Measurements from ENCODE around the gene NADSYN1.

NADSYN1 gene

DNA sequence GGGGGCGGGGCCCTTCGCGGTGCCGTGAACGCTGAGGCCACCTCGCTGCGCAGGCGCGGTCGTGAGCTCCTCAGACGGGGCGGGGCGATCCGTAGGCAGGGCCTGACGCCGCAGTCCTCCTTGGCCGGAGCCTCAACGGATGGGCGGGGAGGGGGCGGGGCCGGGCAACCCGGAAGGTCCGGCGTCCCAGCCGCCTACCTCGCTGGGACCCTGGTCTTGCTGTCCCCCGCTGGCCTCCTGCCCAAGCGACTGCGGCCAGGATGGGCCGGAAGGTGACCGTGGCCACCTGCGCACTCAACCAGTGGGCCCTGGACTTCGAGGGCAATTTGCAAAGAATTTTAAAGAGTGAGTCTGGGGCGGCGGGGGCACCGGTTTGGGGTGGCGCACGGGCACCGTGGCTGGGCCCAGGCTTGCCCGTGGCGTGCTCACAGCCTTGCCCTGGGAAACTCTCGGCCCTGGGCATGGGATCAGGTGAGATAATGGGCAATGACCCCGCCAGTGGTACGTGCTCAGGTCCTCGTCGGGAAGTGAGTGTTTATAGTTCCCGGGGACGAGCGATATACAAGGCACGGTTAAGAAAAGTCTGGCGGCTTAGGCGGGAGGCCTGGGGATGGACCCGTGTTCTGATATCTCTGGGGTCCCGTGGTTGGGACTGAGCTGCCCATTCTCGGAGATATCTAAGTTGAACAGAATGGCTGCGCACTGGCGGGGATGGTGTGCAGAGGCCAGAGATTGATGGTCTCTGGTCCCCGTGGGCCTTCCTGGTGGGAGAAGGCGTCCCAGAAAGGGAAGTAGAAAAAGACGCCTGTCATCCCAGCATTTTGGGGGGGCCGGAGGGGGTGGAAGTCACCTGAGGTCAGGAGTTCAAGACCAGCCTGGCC lies at the start of gene NADSYN1:
TSS of gene NADSYN1 (plus strand) at position 167 of the 881 bp plus-strand sequence. CDS start at position 261, 94 bp downstream.
- H3F3A ChIP-seq (ENCODE audit: insufficient read depth, low read length): no peaks in the 10 kb centered on the region
- no peaks in the 10 kb centered on the region for H3K9me3 ChIP-seq (replicated peaks; ENCODE audit: insufficient read depth, low read length)
- peak within 1 kb of the TSS; percentile 92 for H3K4me3 ChIP-seq (ENCODE audit: low read length)
- peak within 1 kb of the TSS; percentile 59 for H2AFZ ChIP-seq (ENCODE audit: low read length)
- TF ChIP-seq EZH2 (optimal IDR thresholded peaks at IDR 0.05; ENCODE audit: low read depth, low read length): no peak
- no peak for TF ChIP-seq EZH2phosphoT487 (IDR thresholded peaks at IDR 0.05; ENCODE audit: low read length)
- TF ChIP-seq, protein P1, sequence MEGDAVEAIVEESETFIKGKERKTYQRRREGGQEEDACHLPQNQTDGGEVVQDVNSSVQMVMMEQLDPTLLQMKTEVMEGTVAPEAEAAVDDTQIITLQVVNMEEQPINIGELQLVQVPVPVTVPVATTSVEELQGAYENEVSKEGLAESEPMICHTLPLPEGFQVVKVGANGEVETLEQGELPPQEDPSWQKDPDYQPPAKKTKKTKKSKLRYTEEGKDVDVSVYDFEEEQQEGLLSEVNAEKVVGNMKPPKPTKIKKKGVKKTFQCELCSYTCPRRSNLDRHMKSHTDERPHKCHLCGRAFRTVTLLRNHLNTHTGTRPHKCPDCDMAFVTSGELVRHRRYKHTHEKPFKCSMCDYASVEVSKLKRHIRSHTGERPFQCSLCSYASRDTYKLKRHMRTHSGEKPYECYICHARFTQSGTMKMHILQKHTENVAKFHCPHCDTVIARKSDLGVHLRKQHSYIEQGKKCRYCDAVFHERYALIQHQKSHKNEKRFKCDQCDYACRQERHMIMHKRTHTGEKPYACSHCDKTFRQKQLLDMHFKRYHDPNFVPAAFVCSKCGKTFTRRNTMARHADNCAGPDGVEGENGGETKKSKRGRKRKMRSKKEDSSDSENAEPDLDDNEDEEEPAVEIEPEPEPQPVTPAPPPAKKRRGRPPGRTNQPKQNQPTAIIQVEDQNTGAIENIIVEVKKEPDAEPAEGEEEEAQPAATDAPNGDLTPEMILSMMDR (IDR thresholded peaks at IDR 0.05; ENCODE audit: low read length): no peak
- H3K9me2 ChIP-seq (replicated peaks; ENCODE audit: insufficient read depth, low read length): no peaks in the 10 kb centered on the region
- no peaks in the 10 kb centered on the region for H3K27me3 ChIP-seq (replicated peaks; ENCODE audit: insufficient read depth, low read length)
- H3K79me2 ChIP-seq (ENCODE audit: low read length): peaks cover 35% of the 10 kb centered on the region
- H3K4me2 ChIP-seq (ENCODE audit: low read depth, low read length): peak within 1 kb of the TSS; percentile 83
- peaks cover 7% of the 10 kb centered on the region; the same call in 1 of the 2 replicates for H3K4me1 ChIP-seq (ENCODE audit: low read length)
- no peaks in the 10 kb centered on the region; the same call in 1 of the 2 replicates for H3K36me3 ChIP-seq (replicated peaks; ENCODE audit: insufficient read depth, low read length)
- H3K27ac ChIP-seq (ENCODE audit: low read length): peak within 1 kb of the TSS; percentile 20; the same call in 1 of the 2 replicates
- H4K20me1 ChIP-seq (ENCODE audit: insufficient read depth, low read length): no peaks in the 10 kb centered on the region
- DNase-seq: peak; percentile 98
- peak within 1 kb of the TSS; percentile 81 for H3K9ac ChIP-seq (ENCODE audit: low read length)

DNA sequence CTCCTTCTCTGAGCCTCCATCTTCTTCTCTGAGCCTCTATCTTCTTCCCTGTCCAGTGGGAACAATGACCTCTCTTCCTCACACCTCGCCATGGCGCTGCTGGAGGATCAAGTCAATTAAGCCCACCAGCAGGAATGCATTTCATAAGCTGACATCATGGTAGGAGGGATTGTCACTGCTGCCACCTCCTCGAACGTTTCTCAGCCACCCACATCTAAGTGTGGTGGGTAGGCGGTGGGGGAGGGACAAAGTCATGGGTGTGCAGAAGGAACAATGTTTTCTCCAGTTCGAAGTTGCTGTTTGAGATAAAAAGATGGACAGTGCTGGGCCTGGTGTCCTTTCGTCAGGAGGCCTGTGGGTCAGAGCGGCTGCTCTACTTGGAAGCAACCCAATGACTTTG lies 48.8 kb upstream of the NADSYN1 start:
- DNase-seq: no peak
- H4K20me1 ChIP-seq (ENCODE audit: insufficient read depth, low read length): no peaks in the 10 kb centered on the region
- no peaks in the 10 kb centered on the region for H3K9me3 ChIP-seq (replicated peaks; ENCODE audit: insufficient read depth, low read length)
- H3K4me1 ChIP-seq (ENCODE audit: low read length): peaks cover 18% of the 10 kb centered on the region
- no peak overlapping the region for H2AFZ ChIP-seq (ENCODE audit: low read length)
- no peaks in the 10 kb centered on the region for H3K36me3 ChIP-seq (replicated peaks; ENCODE audit: insufficient read depth, low read length)
- no peaks in the 10 kb centered on the region for H3K9me2 ChIP-seq (replicated peaks; ENCODE audit: insufficient read depth, low read length)
- no peaks in the 10 kb centered on the region for H3K79me2 ChIP-seq (ENCODE audit: low read length)
- TF ChIP-seq, protein P1 (IDR thresholded peaks at IDR 0.05; ENCODE audit: low read length): no peak
- no peak for TF ChIP-seq EZH2phosphoT487 (IDR thresholded peaks at IDR 0.05; ENCODE audit: low read length)
- no peak for TF ChIP-seq EZH2 (optimal IDR thresholded peaks at IDR 0.05; ENCODE audit: low read depth, low read length)
- no peaks in the 10 kb centered on the region for H3F3A ChIP-seq (ENCODE audit: insufficient read depth, low read length)
- no peak overlapping the region for H3K4me2 ChIP-seq (ENCODE audit: low read depth, low read length)
- peaks cover 48% of the 10 kb centered on the region for H3K27me3 ChIP-seq (replicated peaks; ENCODE audit: insufficient read depth, low read length)
- no peak overlapping the region for H3K27ac ChIP-seq (ENCODE audit: low read length)
- H3K9ac ChIP-seq (ENCODE audit: low read length): no peak overlapping the region
- H3K4me3 ChIP-seq (ENCODE audit: low read length): no peak overlapping the region

DNA sequence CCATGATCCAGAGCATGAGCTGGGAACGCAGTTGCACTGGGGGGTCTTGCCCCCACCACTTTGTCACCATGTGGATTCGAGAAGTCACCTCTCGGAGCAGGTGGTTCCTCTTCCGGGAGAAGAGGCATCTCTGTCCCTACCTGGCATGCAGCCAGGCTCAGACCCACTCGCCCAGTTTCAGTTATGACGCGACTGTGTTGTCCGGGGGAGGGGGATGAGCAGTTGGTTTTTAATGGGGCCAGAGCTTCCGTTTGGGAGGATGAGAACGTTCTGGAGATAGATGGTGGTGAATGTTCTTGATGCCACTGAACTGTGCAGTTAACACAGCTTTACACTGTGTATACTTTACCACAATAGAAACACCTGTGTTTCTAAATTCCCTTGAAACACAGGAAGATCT lies 46.3 kb upstream of the NADSYN1 start:
- no peaks in the 10 kb centered on the region for H3F3A ChIP-seq (ENCODE audit: insufficient read depth, low read length)
- TF ChIP-seq, protein P1 (IDR thresholded peaks at IDR 0.05; ENCODE audit: low read length): no peak
- TF ChIP-seq EZH2 (optimal IDR thresholded peaks at IDR 0.05; ENCODE audit: low read depth, low read length) (no peak), EZH2phosphoT487 (IDR thresholded peaks at IDR 0.05; ENCODE audit: low read length) (no peak)
- H3K9me2 ChIP-seq (replicated peaks; ENCODE audit: insufficient read depth, low read length): no peaks in the 10 kb centered on the region
- H3K27ac ChIP-seq (ENCODE audit: low read length): no peak overlapping the region
- H3K27me3 ChIP-seq (replicated peaks; ENCODE audit: insufficient read depth, low read length): peaks cover 43% of the 10 kb centered on the region
- DNase-seq: peak; percentile 29
- no peaks in the 10 kb centered on the region for H3K36me3 ChIP-seq (replicated peaks; ENCODE audit: insufficient read depth, low read length)
- H4K20me1 ChIP-seq (ENCODE audit: insufficient read depth, low read length): no peaks in the 10 kb centered on the region
- no peaks in the 10 kb centered on the region for H3K9me3 ChIP-seq (replicated peaks; ENCODE audit: insufficient read depth, low read length)
- no peak overlapping the region for H2AFZ ChIP-seq (ENCODE audit: low read length)
- peak overlapping the region; percentile 31 for H3K4me2 ChIP-seq (ENCODE audit: low read depth, low read length)
- H3K79me2 ChIP-seq (ENCODE audit: low read length): no peaks in the 10 kb centered on the region
- H3K4me1 ChIP-seq (ENCODE audit: low read length): peaks cover 18% of the 10 kb centered on the region
- H3K9ac ChIP-seq (ENCODE audit: low read length): no peak overlapping the region
- no peak overlapping the region for H3K4me3 ChIP-seq (ENCODE audit: low read length)
